ENCODE data around the gene ACLY.
"Not testable (repeated sequence)": the region's sequence is repeated elsewhere in the genome, so short reads cannot be mapped to it uniquely, and the experiment has no call there.

Gene ACLY

GRCh38 chr17:41939693-41940090, 20.9 kb upstream of the ACLY start:
- DNase-seq = no peak

- DNase-seq = no peak
These were observed 20.4 kb upstream of the ACLY start for GRCh38 chr17:41939044-41939692.

DNA sequence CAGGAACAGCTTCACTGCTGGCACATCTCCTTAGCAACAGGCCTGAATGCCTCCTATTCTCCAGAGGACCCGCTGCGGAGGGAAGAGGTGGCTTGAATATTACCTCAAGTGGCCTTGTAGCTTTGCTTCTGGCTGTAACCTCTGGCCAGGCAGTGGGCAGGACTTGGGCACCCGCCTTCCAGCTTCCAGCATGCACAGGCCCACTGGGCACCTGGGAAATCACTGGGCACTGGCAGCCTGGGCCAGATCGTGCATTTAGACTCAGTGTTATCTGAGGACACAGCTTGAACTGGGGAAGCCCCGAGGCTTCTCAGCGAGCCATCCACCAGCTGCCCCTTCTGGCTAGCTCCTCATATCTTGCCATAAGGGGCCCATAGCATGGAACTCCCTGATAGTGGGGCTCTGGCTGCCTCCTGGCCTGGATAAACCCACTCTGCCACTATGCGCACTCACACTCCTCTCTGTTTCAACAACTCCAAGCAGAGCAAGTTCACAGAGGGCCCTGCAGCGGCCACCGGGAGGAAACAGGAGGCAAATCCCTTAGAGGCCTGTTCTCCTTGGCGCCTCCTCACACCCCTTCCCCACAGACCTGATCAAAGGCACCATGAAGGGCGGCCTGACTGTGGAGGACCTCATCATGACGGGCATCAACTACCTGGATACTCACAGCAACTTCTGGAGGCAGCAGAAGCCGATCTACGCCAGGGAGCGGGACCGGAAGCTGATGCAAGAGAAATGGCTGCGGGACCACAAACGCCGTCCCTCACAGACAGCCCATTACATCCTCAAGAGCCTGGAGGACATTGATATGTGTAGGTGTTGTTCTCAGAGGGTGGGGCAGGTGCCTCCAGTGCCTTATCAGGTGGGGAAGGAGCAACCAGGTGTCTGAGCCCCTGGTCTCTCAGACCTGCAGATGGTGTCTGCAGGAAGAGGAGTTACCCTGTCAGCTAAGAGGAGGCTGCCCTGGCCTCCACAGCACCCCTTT, 19.5 kb upstream of the ACLY start:
- peak in 1 of 14 donors; percentile 49 for DNase-seq

DNA sequence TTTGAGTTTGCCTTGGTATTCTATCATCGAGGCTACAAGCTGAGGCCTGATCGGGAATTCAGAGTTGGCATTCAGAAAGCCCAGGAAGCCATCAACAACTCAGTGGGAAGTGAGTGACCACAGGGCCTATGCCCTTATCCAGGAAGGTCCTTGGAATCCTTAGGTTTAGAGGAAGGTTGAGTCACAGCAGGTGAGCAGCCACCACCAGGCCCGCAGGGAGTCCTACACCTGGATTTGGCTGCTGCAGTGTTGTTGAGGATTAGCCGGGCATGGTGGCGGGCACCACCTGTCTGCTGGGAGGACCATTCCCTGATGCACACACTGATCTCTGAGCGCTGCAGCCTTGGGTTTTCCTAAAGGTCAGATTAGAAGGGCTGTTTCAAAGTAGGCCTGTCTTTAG, 16.9 kb upstream of the ACLY start:
- DNase-seq = no peak

DNA sequence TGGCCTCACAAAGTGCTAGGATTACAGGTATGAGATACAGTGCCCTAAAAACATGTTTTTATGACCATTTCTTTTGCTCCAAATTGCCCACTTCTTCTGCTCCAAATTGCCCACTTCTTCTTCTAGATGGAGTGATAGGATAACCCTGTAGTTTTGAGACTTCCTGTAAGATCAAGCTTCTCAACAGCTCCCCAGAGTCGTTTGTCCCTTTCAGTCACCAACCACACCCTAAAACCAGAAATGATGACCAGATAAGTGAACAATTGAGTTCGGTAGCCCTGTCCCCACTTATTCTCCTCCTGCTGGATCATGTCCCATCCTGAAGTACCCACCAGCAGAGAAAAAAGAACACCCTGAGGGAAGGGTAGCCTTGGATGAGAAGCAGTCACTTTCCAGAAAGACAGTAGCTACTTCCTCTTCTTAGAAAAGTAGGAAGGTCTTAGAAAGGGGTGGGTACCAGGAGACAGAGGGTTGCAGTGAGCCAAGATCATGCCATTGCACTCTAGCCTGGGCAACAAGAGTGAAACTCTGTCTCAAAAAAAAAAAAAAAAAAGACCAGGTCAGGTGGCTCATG, 14.2 kb upstream of the ACLY start:
- no peak for DNase-seq

GRCh38 chr17:41931715-41932114, 13.0 kb upstream of the ACLY start:
- DNase-seq = not testable (repeated sequence)

GRCh38 chr17:41930833-41931156, 12.0 kb upstream of the ACLY start:
- DNase-seq = not testable (repeated sequence)

- DNase-seq = peak; percentile 53 to 96 (median 93)
These were observed 11.5 kb upstream of the ACLY start, which contains the start of gene ODAD4 for GRCh38 chr17:41930009-41930832. TSS of gene ODAD4 (plus strand) at chr17:41930617. CDS start at chr17:41930724, 107 bp downstream.

DNA sequence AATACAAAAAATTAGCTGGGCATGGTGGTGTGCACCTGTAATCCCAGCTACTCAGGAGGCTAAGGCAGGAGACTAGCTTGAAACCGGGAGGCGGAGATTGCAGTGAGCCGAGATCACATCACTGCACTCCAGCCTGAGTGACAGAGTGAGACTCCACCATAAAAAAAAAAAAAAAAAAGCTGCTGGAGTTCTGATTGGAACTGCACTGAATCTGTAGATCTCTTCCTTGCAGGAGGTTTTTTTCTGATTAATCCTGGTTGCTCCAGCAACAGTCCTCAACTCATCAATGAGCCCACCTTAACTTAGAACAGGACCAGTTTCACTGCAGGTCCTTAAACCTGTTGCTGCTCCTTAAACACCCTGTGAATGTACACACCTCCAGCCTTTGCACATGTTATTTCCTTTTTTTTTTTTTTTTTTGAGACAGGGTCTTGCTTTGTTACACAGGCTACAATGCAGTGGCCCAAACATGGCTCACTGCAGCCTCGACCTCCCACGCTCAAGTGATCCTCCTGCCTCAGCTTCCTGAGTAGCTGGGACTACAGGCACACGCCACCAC, 10.0 kb upstream of the ACLY start:
- no peak for DNase-seq

GRCh38 chr17:41925991-41926590, 7.3 kb upstream of the ACLY start:
- no peak for DNase-seq

DNA sequence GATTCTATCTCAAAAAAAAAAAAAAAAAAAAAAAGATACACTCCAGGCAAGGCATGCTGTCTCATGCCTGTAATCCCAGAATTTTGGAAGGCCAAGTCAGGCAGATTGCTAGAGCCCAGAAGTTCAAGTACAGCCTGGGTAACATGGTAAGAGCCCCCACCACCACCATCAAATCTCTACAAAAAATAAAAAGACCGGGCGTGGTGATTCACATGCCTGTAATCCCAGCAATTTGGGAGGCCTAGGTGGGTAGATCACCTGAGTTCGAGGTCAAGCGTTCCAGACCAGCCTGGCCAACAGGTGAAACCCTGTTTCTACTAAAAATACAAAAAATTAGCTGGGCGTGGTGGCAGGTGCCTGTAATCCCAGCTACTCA, 1.8 kb upstream of the ACLY start:
- no peak for DNase-seq

DNA sequence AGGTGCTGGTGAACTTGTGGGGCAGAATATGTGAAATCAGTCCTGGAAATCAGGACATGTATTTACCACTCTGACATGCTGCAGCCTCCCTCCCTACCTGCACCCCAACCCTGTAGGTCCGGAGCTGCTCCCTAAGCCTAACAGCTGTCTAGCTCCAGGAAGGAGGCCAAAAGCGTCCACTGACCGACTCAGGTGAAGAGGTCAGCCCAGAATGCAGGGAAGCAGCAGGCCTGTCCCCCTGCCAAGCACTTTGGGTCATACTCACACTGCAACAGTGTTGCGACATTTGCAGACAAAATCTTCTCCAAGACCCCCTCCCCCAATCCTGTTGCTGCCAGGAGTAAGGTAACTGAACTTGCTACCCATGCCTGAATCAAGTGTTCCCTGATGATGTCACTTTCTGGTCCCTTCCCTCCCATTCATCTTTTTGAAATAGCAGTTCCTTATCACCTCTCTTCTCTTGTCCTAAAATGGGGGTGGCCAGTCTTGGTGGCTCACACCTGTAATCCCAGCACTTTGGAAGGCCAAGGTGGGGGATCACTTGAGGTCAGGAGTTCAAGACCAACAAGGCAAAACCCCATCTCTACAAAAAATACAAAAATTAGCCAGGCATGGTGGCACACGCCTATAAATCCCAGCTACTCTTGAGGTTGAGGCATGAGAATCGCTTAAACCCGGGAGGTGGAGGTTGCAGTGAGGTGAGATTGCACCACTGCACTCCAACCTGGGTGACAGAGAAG, 1.3 kb upstream of the ACLY start:
- DNase-seq = no peak

- peak in 1 of 14 donors; percentile 65 for DNase-seq
These were observed 540 bp upstream of the ACLY start for GRCh38 chr17:41919165-41919817.

GRCh38 chr17:41917679-41918313, 955 bp downstream of the ACLY start:
- DNase-seq = peak in 9 of 14 donors; percentile 19 to 71 (median 45)

DNA sequence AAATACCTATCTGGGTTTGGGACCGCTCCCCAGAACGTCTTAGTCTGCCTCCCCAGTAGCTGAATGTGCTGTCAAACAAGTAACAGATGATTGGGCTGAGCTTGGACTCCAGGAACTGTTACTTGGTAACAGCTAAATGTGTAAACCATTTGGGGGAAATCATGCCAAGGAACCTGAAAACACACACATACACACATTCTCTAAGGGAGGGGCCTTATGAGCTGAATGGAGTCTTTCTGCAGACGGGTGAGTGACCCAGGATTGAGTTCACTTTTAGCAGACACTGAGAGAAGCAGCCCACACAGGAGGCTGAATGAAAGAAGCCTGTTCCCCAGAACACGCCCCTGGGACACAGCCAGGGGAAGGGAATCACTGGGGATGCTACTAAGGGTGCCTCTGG, 1.6 kb downstream of the ACLY start:
- peak in 7 of 14 donors; percentile 14 to 38 (median 22) for DNase-seq

DNA sequence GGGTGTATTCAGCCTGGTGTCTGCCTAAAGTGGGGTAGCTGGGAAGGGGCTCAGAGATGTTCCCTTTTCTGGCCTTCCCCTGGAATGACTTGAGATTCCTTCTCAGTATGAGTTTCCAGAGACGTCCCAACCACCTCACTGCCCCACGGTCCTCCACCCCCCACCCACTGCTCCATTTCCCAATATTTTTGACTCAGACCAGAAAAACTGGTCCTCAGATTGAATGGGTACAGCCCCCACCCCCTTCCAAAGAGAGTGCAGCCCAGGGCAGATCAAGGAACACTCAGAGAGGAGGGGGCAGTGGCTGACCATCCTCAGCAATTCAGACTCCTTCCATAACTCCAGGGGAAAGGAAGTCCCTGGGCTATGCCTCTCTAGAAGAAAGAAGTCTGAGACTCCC, 3.2 kb downstream of the ACLY start:
- DNase-seq = no peak

DNA sequence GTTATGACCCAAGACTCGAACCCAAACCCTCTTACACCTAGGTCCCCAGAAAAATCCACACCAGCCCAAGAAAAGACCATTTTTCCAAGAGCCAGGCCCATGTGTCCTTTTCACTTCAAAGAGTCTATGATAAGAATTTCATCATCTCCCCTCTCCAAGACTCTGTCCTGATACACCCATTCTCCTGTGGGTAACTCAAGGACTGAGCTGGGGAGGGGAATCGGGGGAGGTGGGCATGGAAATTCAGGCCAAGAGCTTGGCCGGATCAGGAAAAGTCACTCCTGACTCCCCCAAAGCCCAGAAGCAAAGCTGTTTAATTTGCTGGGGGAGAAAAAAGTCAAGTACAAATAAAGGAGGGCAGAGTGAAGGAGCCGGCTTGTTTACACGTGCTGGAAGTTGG, 3.7 kb downstream of the ACLY start:
- no peak for DNase-seq

DNA sequence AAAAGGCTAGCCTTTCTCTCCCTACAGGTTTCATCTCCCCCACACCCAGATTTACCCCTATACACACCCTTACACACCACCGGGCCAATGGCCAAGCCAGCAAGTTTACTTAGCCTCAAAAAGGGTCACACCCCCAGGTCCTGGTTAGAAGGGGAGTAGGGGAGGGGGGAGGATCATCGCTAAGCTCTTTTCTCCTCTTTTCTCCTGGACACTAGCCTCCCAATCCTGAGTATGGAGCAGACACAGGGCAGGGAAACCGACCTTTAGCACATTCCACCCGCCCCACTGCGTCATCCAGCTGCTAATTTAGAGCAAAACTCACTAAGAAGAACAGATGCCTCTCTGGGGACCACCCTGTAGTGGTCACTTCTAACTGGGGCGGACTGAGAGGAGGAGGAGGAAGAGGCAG, 4.4 kb downstream of the ACLY start:
- DNase-seq = no peak

GRCh38 chr17:41913798-41914197, 5.0 kb downstream of the ACLY start:
- no peak for DNase-seq

DNA sequence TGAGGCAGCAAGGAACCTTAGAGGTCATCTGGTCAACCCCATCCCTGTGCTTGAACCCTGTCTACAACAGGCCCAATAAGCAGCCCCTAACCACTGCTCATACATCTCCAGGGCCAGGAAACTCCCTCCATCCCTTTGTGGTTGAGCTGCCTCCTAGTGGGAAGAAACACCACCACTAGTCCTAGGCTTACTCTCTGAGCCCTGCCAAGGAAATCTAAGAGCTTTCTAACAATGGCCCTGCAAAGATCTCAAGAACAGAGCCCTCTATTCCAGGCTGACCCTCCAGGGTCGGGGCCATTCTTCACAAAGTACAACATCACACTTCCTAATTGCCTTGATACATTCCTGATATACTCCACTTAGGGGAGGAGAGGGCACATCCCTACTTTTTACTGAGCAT, 5.8 kb downstream of the ACLY start:
- DNase-seq = no peak

All from C1 segment of cervical spinal cord (tissue), 14 donors.